GM12892 (cell line): ENCODE measurements around the gene MTCP1.

ENCODE experiments used
- DNase-seq: peaks from one replicate; pipeline ENCODE4 v3.0.0; 2011; ENCODE audit not compliant: insufficient read length
- FAIRE-seq: peaks from 2 replicates; lab custom pipeline; 2011; peaks lifted over from hg19 to GRCh38; lab: Jason Lieb, UNC
- POLR2A ChIP-seq: IDR thresholded peaks from 2 replicates; pipeline ENCODE4 v1.6.1; 2011; ENCODE audit warnings: low read depth, low read length, control low read depth
- POLR2AphosphoS5 ChIP-seq: IDR thresholded peaks from 2 replicates; pipeline ENCODE4 v1.6.1; 2011; ENCODE audit warnings: low read depth, low read length, control low read depth
- TAF1 ChIP-seq: IDR thresholded peaks from 2 replicates; pipeline ENCODE4 v1.6.1; 2011; ENCODE audit warnings: low read depth, mild to moderate bottlenecking, control low read depth, low read length, borderline replicate concordance

The MTCP1 gene

DNA sequence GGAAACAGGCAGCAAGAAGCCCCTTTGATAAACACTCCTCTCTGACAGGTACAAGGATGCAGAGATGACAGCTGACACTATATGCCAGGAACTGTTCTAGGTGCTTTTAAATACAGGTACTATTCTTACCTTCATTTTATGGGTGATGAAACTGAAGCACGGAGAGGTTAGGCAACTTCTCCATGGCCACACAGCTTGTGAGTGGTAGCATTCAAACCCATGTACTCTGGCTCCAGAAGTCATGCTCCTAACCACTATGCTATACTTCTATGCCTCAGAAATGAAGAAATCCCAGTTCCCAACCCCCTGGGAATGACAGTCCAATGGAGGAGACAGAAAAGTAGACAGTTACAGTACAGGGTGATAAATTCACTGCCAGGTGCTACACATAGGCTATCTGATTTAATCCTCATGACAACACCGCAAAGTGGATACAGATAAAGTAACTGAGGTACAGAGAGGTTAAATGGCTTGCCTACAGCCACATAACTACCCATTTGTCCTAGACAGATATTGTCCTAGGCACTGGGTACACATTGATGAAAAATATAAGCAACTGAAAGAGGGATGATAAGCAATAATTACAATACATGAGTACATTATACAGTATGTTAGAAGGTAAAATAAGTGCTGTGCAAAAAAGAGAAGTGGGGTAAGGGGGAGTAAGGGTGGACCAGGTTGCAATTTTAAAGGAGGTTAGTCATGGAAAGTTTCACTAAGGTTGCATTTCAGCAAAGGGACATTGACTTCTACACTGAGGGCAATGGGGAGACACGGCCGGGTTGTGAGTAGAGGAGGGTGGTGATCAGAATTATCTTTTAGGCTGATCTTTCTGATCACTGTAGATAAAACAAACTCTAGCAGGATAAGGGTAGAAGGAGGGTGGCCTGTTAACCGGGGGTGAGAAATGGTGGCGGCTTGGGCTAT lies 46.8 kb downstream of the MTCP1 start:
- DNase-seq (no peak), FAIRE-seq (no peak)
- TF ChIP-seq TAF1 (no peak), POLR2A (no peak), POLR2AphosphoS5 (no peak)

DNA sequence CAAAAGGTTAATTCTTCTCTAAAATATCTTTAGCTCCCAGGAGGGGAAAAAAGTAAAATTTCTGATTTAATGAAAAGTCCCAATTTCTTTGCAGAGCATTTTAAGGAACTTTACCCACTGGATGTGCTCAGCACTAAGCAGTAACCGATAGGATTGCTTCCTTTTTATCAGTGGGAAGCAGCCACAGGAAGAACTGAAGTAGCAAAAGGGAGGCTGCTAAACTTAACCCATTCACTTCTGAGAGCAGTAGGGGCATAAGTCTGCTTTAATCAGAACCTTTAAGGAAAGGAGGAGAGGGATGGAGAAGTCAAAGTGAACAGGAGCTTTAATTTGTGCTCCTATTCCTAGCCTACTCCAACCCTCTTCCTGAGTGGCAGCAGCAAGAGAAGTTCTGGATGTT lies 48.4 kb downstream of the MTCP1 start, which contains the start of gene F8:
TSS of gene F8 (minus strand) at position 139 of the 400 bp plus-strand sequence. CDS start 171 bp downstream, outside the sequence.
- no peak for TF ChIP-seq POLR2AphosphoS5
- no peak for TF ChIP-seq TAF1
- TF ChIP-seq POLR2A = no peak
- DNase-seq (no peak), FAIRE-seq (no peak)

DNA sequence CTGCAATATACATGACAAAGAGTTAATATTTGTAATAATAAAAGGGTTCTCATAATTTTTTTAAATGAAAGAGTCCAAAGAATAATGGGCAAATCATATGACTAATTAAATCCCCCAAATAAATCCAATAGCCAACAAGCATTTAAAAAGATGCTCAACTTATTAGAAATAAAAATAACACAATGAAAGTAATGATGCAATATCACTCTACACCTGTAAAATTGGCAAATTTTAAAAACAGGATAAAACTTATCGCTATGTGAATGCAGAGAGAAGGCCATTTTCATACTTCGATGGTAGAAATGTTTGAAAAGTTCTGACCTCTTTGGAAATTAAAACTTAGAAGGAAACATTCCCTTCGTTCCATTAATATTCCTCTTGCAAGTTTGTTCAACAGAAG lies 50.3 kb downstream of the MTCP1 start:
- FAIRE-seq (no peak), DNase-seq (no peak)
- no peak for TF ChIP-seq POLR2A
- TF ChIP-seq TAF1 = no peak
- no peak for TF ChIP-seq POLR2AphosphoS5
